Breast epithelium (tissue), 4 donors: Measurements from ENCODE around the gene PROZ. TPM values are rescaled to one million over a fixed set of nuclear protein-coding genes. Genes with fewer than 3 reads are reported as not detected.
A peak's percentile ranks its signal among the peaks of the same experiment; 100 is the strongest.

Experiments
- DNase-seq, 2 donors: peaks; one replicate each; pipeline ENCODE4 v3.0.0-alpha.2; 2019; ENCODE audit warnings: low spot score in 2 of 2
- H3K27ac ChIP-seq, 2 donors: fragments of 200-600 bp; sonication (generic) in 1 of 2; one replicate each; pipeline ENCODE4 v1.5.1; 2016 to 2019; ENCODE audit warnings: mild to moderate bottlenecking in 1 of 2
- H3K27me3 ChIP-seq, 2 donors: fragments of 200-600 bp; sonication (generic) in 1 of 2; one replicate each; pipeline versions ENCODE4 v1.5.1 to v1.6.0; 2017 to 2019; ENCODE audit warnings: control low read depth in 1 of 2, mild to moderate bottlenecking in 1 of 2
- H3K36me3 ChIP-seq: fragments of 200-600 bp; one replicate; pipeline ENCODE4 v1.5.1; 2019
- H3K4me1 ChIP-seq, 2 donors: fragments of 200-600 bp; sonication (generic); one replicate each; pipeline ENCODE4 v1.5.1; 2016 to 2019; ENCODE audit warnings: control low read depth in 1 of 2
- H3K4me3 ChIP-seq, 3 donors: fragments of 200-600 bp; sonication (generic); 1 replicate in 2 of 3; 2 replicates in 1 of 3; pipeline ENCODE4 v1.5.1; 2016 to 2019; ENCODE audit warnings: mild to moderate bottlenecking in 3 of 3, moderate library complexity in 2 of 3
- H3K9me3 ChIP-seq, 2 donors: fragments of 200-600 bp; sonication (generic) in 1 of 2; one replicate each; pipeline ENCODE4 v1.5.1; 2016 to 2019; ENCODE audit warnings: control low read depth in 1 of 2
- POLR2A ChIP-seq: fragments of 450-650 bp; IDR thresholded peaks from one replicate; pipeline ENCODE4 v1.6.1; 2016; ENCODE audit warnings: antibody characterized with exemption, mild to moderate bottlenecking, moderate library complexity
- POLR2AphosphoS5 ChIP-seq, 3 donors: sonication (generic); formaldehyde crosslinking; IDR thresholded peaks; one replicate each; pipeline ENCODE4 v1.6.1; 2017; ENCODE audit warnings: antibody characterized with exemption in 3 of 3
- intact Hi-C: fragments of 100-400 bp; cut with DNase I; formaldehyde crosslinking; loops from one replicate; pipeline ENCODE4 v1.15.1; 2023; ENCODE audit warnings: low total_unique reads
- total RNA-seq, 3 donors: library from RNA; depleted of rRNA; stranded (reverse); fragments of >200 nt; gene quantifications; one replicate each; pipeline ENCODE4 v1.1.0, GENCODE V29; 2016
- TF ChIP-seq, protein P1 (sequence below), 3 donors: fragments of 450-650 bp; IDR thresholded peaks; one replicate each; pipeline ENCODE4 v1.5.1; 2016 to 2017; ENCODE audit warnings: antibody characterized with exemption in 3 of 3, mild to moderate bottlenecking in 3 of 3, moderate library complexity in 3 of 3

PROZ gene
- total RNA-seq, 3 donors from 2014 or later = not detected

DNA sequence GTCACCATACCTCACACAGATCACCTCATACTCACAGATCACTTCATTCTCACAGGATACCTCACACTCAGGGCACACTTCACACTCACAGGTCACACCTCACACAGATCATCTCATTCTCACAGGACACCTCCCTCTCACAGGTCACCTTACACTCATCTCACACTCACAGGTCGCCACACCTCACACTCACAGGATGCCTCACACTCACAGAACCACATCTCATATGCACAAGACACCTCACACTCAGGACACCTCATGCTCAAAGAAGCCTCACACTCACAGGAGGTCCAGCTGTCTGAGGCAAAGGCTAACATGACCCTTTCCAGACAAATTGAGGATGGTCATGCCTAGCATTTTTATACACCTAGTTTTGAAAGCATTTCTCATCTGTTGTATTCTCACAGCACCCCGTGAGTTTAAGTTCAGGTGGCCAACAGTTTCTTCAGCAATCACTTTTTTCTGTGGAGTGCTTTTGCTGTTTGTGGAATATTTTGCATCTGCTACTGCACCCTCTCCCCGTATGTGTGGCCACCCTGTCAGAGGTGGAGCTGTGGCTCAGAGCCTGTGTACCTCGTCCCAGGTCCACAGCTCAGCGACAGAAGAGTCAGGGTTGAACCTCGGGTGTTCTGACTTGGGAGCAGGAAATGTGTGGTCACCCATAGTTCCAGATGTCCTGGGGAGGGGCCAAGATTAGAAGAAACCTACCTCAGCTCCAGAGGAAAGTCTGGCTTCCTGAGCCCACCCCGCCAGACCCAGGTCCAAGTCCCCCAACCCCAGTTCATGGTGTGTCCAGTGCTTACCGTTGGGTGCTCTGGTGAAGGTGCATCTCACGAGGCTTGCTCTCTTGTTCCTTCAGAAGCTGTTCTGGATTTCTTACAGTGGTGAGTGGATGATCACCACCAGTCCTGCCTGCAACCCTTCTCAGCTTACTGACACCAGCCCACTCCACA lies 45.3 kb upstream of the PROZ start:
- Histone ChIP-seq H3K9me3 (no peaks in the 10 kb centered on the region), H3K27ac (no peak overlapping the region), H3K4me3 (no peak overlapping the region), H3K36me3 (no peaks in the 10 kb centered on the region), H3K4me1 (peaks cover 6% of the 10 kb centered on the region in 2 donors), H3K27me3 (peaks cover 11 to 21% of the 10 kb centered on the region in 2 donors)
- no peak for TF ChIP-seq POLR2AphosphoS5 (IDR thresholded peaks at IDR 0.05)
- TF ChIP-seq POLR2A = no peak
- TF ChIP-seq, protein P1, sequence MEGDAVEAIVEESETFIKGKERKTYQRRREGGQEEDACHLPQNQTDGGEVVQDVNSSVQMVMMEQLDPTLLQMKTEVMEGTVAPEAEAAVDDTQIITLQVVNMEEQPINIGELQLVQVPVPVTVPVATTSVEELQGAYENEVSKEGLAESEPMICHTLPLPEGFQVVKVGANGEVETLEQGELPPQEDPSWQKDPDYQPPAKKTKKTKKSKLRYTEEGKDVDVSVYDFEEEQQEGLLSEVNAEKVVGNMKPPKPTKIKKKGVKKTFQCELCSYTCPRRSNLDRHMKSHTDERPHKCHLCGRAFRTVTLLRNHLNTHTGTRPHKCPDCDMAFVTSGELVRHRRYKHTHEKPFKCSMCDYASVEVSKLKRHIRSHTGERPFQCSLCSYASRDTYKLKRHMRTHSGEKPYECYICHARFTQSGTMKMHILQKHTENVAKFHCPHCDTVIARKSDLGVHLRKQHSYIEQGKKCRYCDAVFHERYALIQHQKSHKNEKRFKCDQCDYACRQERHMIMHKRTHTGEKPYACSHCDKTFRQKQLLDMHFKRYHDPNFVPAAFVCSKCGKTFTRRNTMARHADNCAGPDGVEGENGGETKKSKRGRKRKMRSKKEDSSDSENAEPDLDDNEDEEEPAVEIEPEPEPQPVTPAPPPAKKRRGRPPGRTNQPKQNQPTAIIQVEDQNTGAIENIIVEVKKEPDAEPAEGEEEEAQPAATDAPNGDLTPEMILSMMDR (IDR thresholded peaks at IDR 0.05) = no peak
- intact Hi-C loops = no loop called here
- no peak for DNase-seq

DNA sequence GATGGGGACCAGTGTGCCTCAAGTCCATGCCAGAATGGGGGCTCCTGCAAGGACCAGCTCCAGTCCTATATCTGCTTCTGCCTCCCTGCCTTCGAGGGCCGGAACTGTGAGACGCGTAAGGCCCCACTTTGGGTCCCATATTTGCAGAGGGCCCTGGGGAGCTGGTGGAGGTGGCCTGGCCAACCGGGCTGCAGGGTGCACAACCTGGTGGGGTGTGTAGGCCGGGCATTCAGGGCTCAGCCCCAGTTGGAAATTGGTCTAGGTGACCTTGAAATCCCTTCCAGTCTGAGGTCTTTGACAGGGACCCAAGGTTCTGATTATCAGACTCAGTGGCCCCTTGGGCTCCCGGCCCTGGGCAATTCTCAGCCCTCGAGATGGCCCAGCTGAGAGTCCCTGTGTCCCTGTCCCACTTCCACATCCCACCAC lies 44.6 kb upstream of the PROZ start:
- Histone ChIP-seq H3K36me3 (no peaks in the 10 kb centered on the region), H3K4me1 (peaks cover 6% of the 10 kb centered on the region in 2 donors), H3K4me3 (no peak overlapping the region), H3K27me3 (peaks cover 11 to 21% of the 10 kb centered on the region in 2 donors), H3K27ac (no peak overlapping the region), H3K9me3 (no peaks in the 10 kb centered on the region)
- TF ChIP-seq POLR2A = no peak
- TF ChIP-seq, protein P1 (IDR thresholded peaks at IDR 0.05) = no peak
- no peak for TF ChIP-seq POLR2AphosphoS5 (IDR thresholded peaks at IDR 0.05)
- intact Hi-C loops = no loop called here
- peak in 1 of 2 donors; percentile 24 for DNase-seq

DNA sequence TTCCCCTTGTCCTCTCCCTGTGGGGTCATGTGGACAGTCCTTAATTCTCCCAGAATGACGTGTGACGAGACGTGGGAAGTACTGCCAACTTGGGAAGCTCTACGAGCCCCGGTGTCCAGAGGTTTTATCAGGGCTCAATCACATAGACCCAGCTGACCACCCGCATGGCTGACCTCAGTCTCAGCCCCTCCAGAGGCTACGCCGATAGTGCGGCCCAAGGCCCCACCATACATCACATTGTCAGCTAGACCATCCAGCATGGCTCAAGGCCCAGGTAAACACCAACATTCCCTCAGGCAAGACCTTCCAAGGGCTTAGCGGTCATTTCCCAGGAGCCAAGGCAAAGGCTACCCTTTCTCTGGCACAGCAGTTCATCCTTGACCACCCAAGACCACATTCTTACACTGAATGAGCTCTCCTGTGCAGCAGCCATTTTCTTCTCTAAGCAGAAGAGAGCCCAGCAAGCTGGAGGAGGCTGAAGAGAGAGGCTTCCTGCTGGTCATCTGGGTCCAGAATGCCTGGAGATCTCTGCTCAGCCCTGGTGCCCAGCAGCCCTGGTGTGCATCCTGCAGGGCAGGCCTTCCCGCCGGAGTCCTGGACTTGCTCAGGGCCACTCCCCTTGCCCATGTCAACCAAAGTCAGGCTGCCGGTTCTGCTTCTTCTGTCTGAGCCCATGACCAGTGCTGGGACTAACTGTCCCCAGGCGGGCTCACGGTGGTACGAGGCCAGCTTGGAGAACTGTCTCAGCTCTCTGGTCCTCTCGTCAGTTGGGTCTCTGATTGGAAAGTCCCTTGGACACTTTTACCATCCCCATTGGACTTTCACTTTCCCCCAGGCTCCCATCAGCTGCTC lies 43.7 kb upstream of the PROZ start:
- Histone ChIP-seq H3K27me3 (peaks cover 7 to 14% of the 10 kb centered on the region in 2 donors), H3K36me3 (no peaks in the 10 kb centered on the region), H3K9me3 (no peaks in the 10 kb centered on the region), H3K4me3 (no peak overlapping the region), H3K27ac (no peak overlapping the region), H3K4me1 (peaks cover 6% of the 10 kb centered on the region in 2 donors)
- no peak for TF ChIP-seq POLR2AphosphoS5 (IDR thresholded peaks at IDR 0.05)
- TF ChIP-seq, protein P1 (IDR thresholded peaks at IDR 0.05) = no peak
- no peak for TF ChIP-seq POLR2A
- intact Hi-C loops = no loop called here
- peak in 1 of 2 donors; percentile 36 for DNase-seq

DNA sequence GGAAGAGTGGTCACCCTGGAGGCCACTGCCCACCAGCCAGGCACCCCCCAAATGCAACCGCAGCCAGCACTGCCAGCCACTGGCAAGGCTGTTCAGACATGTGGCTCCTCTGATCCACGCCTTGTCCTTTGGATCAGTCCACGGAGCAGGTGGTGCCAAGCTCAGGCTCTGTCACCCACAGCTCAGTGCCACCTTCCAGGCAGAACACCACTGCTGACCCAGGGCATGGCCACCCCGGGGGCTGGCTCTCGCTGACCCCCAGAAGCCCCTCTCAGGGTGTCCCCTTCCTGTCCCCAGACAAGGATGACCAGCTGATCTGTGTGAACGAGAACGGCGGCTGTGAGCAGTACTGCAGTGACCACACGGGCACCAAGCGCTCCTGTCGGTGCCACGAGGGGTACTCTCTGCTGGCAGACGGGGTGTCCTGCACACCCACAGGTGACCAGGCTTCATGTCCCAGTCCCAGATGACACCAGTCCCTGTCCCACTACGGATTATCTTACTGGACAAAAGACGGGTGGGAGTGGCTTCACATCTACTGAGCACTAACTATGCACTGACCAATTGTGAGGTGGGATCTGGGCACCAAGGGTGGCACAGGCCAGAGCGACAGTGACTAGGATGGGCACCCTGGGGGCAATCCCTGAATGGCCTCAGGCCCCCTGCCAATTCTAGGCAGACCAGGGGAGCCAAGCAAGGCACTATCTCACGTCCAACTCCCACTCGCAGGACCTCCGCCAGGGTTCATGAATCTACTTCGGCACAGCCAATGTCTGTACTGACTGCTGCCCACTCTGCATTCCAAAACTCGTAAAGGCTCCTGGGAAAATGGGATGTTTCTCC lies 42.9 kb upstream of the PROZ start:
- intact Hi-C loops = no loop called here
- Histone ChIP-seq H3K27ac (no peak overlapping the region), H3K9me3 (no peaks in the 10 kb centered on the region), H3K4me3 (no peak overlapping the region), H3K4me1 (peaks cover 0 to 5% of the 10 kb centered on the region in 2 donors), H3K36me3 (no peaks in the 10 kb centered on the region), H3K27me3 (peaks cover under 1 to 6% of the 10 kb centered on the region in 2 donors)
- DNase-seq = peak in 1 of 2 donors; percentile 50
- TF ChIP-seq POLR2AphosphoS5 (IDR thresholded peaks at IDR 0.05) = no peak
- TF ChIP-seq POLR2A = no peak
- TF ChIP-seq, protein P1 (IDR thresholded peaks at IDR 0.05) = no peak
